Neural cell (in vitro differentiated cells): ENCODE results near the gene PCP2.

Experiments used
- EP300 ChIP-seq: fragments of 450-650 bp; conservative IDR thresholded peaks from 2 replicates; pipeline ENCODE4 v1.6.1; 2014; ENCODE audit warnings: antibody characterized with exemption, mild to moderate bottlenecking, moderate library complexity; ENCODE audit not compliant: poor library complexity, severe bottlenecking
- MXI1 ChIP-seq: fragments of 450-650 bp; conservative IDR thresholded peaks from 2 replicates; pipeline ENCODE4 v1.6.1; 2014; ENCODE audit warnings: antibody characterized with exemption, mild to moderate bottlenecking; ENCODE audit not compliant: poor library complexity, severe bottlenecking
- POLR2AphosphoS5 ChIP-seq: IDR thresholded peaks from 2 replicates; pipeline ENCODE4 v1.6.1; 2012
- TAF1 ChIP-seq: IDR thresholded peaks from 2 replicates; pipeline ENCODE4 v1.6.1; 2012; ENCODE audit warnings: low read depth
- TF ChIP-seq, protein P1 (sequence below): fragments of 450-650 bp; IDR thresholded peaks from 2 replicates; pipeline ENCODE4 v1.5.1; 2014; ENCODE audit warnings: antibody characterized with exemption, mild to moderate bottlenecking, moderate library complexity; ENCODE audit not compliant: poor library complexity, severe bottlenecking

DNA sequence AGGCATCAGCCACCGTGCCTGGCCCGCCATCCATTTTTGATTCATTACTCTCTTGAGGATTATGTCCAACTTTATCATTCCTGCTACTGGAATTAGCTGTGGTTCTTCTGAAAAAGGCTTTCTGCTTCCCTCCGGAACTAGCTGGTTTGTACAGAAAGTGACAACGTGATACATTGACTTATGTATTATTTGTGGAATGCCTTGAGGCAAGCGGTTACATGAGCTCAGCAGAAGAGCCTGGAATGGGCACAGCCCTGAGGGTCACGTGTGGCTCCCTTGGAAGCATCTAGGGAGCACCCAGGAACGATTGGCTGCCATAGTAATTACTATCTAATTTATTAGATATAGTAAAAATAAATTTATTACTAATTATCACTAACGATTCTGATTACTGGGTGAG is 20.9 kb upstream of the PCP2 start:
- TF ChIP-seq, protein P1, sequence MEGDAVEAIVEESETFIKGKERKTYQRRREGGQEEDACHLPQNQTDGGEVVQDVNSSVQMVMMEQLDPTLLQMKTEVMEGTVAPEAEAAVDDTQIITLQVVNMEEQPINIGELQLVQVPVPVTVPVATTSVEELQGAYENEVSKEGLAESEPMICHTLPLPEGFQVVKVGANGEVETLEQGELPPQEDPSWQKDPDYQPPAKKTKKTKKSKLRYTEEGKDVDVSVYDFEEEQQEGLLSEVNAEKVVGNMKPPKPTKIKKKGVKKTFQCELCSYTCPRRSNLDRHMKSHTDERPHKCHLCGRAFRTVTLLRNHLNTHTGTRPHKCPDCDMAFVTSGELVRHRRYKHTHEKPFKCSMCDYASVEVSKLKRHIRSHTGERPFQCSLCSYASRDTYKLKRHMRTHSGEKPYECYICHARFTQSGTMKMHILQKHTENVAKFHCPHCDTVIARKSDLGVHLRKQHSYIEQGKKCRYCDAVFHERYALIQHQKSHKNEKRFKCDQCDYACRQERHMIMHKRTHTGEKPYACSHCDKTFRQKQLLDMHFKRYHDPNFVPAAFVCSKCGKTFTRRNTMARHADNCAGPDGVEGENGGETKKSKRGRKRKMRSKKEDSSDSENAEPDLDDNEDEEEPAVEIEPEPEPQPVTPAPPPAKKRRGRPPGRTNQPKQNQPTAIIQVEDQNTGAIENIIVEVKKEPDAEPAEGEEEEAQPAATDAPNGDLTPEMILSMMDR: no peak
- TF ChIP-seq TAF1 (no peak), MXI1 (no peak), POLR2AphosphoS5 (no peak), EP300 (no peak)
